Measurements from ENCODE around the gene C16orf96.

DNA sequence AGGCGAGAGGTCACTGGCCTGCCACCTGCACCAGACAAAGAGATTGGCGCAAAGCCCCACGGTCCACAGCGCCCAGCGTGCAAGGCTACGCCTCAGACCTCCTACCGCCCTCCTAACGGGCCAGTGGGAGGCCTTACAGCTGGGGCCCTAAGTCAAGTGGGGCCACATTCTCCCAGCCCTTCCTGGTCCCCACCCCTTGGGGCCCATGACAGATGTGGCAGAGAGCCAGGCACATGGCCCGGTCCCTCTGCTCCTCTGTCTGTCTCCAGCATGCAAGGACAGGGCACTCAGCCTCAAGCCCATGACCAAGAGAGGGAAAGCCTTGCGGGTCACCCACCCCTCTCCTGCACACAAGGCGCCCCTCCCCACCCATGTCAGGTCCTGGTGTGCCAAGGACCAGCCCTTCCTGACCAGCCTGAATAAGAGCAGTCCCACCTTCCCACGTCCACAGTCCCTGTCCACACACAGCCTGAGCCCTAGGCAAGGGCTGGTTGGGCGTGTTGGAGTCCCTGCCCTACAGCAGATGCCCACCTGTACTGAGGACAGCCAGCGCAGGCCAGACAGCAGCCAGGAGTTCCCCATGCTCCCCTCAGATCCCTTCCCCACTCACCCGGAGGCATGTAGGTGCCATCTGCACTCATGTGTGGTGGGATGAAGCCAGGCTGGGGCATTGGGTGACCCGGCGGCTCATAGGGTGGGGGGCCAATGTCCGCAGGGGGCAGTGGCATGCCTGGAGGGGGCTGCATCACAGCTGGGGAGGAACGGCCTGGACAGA is 42.9 kb upstream of the C16orf96 start:
- TF ChIP-seq EZH2 (IDR thresholded peaks at IDR 0.05; ENCODE audit: borderline replicate concordance, low read depth, low read length, severe bottlenecking): no peak
- TF ChIP-seq POLR2A (IDR thresholded peaks at IDR 0.05; ENCODE audit: low read depth, low read length): no peak
- no peak for TF ChIP-seq CTCF (IDR thresholded peaks at IDR 0.05; ENCODE audit: extremely low read depth in 1 of 2, insufficient read depth in 1 of 2, low read depth in 1 of 2, low read length in 2 of 2)
- no peak for TF ChIP-seq JUN (IDR thresholded peaks at IDR 0.05; ENCODE audit: borderline replicate concordance, insufficient read depth, insufficient read length, low read depth)
- TF ChIP-seq GATA2 (IDR thresholded peaks at IDR 0.05; ENCODE audit: insufficient read depth, insufficient read length, low read depth, low read length): no peak
- TF ChIP-seq POLR2AphosphoS5 (IDR thresholded peaks at IDR 0.05; ENCODE audit: insufficient read depth, low read depth, low read length): no peak
- TF ChIP-seq, protein P1, sequence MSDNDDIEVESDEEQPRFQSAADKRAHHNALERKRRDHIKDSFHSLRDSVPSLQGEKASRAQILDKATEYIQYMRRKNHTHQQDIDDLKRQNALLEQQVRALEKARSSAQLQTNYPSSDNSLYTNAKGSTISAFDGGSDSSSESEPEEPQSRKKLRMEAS (IDR thresholded peaks at IDR 0.05; ENCODE audit: insufficient read depth, insufficient read length): no peak
- TF ChIP-seq MYC (IDR thresholded peaks at IDR 0.05; ENCODE audit: low read depth, low read length): no peak
- no peak for TF ChIP-seq FOS (IDR thresholded peaks at IDR 0.05; ENCODE audit: borderline replicate concordance, insufficient read depth, low read length)

Data from endothelial cell of umbilical vein (primary cell).